HEK293T (cell line): ENCODE data around the gene CST7.
"Not testable (repeated sequence)": the region's sequence is repeated elsewhere in the genome, so short reads cannot be mapped to it uniquely, and the experiment has no call there.

Experiments used
- CTCF ChIA-PET: fragments of 350-600 bp; formaldehyde crosslinking; extraction: SDS; loops from one replicate; lab custom pipeline; 2021; ENCODE audit warnings: antibody characterized with exemption, inconsistent platforms; lab: Yijun Ruan, JAX
- POLR2A ChIA-PET: fragments of 350-600 bp; formaldehyde crosslinking; extraction: SDS; loops from one replicate; lab custom pipeline; 2020; ENCODE audit warnings: antibody characterized with exemption, inconsistent platforms; lab: Yijun Ruan, JAX
- DNase-seq: peaks from one replicate; pipeline ENCODE4 v3.0.0; 2012; ENCODE audit warnings: mixed read lengths; ENCODE audit errors: extremely low spot score
- ARNT ChIP-seq: fragments of 450-650 bp; IDR thresholded peaks from 2 replicates; pipeline ENCODE4 v1.6.1; 2017; ENCODE audit warnings: mild to moderate bottlenecking
- BHLHE40 ChIP-seq: fragments of 450-650 bp; IDR thresholded peaks from 2 replicates; pipeline ENCODE4 v1.6.1; 2016; ENCODE audit warnings: mild to moderate bottlenecking, moderate library complexity, borderline replicate concordance
- CTBP1 ChIP-seq: fragments of 450-650 bp; IDR thresholded peaks from 2 replicates; pipeline ENCODE4 v1.6.1; 2016; ENCODE audit warnings: borderline replicate concordance
- ELF4 ChIP-seq: fragments of 450-650 bp; IDR thresholded peaks from 2 replicates; pipeline ENCODE4 v1.6.1; 2017; ENCODE audit warnings: antibody characterized with exemption
- FOXA1 ChIP-seq: fragments of 450-650 bp; IDR thresholded peaks from 2 replicates; pipeline ENCODE4 v1.6.1; 2016; ENCODE audit warnings: mild to moderate bottlenecking
- FOXK2 ChIP-seq: fragments of 450-650 bp; IDR thresholded peaks from 2 replicates; pipeline ENCODE4 v1.6.1; 2016; ENCODE audit warnings: mild to moderate bottlenecking
- FOXM1 ChIP-seq: fragments of 450-650 bp; IDR thresholded peaks from 2 replicates; pipeline ENCODE4 v1.6.1; 2017; ENCODE audit warnings: mild to moderate bottlenecking, borderline replicate concordance
- HDGF ChIP-seq: fragments of 450-650 bp; IDR thresholded peaks from 2 replicates; pipeline ENCODE4 v1.6.1; 2017; ENCODE audit warnings: antibody characterized with exemption, borderline replicate concordance
- L3MBTL2 ChIP-seq: fragments of 450-650 bp; conservative IDR thresholded peaks from 2 replicates; pipeline ENCODE4 v1.6.1; 2016; ENCODE audit warnings: mild to moderate bottlenecking
- LEF1 ChIP-seq: fragments of 450-650 bp; IDR thresholded peaks from 2 replicates; pipeline ENCODE4 v1.6.1; 2017; ENCODE audit warnings: mild to moderate bottlenecking, borderline replicate concordance
- NFRKB ChIP-seq: fragments of 450-650 bp; IDR thresholded peaks from 2 replicates; pipeline ENCODE4 v1.6.1; 2016; ENCODE audit warnings: mild to moderate bottlenecking, moderate library complexity
- PKNOX1 ChIP-seq: fragments of 450-650 bp; IDR thresholded peaks from 2 replicates; pipeline ENCODE4 v1.6.1; 2016
- SP1 ChIP-seq: fragments of 450-650 bp; IDR thresholded peaks from 2 replicates; pipeline ENCODE4 v1.6.1; 2017
- SUZ12 ChIP-seq: fragments of 450-650 bp; IDR thresholded peaks from 2 replicates; pipeline ENCODE4 v1.6.1; 2016; ENCODE audit warnings: mild to moderate bottlenecking
- TARDBP ChIP-seq: fragments of 450-650 bp; IDR thresholded peaks from 2 replicates; pipeline ENCODE4 v1.6.1; 2016
- ZNF384 ChIP-seq: fragments of 450-650 bp; IDR thresholded peaks from 2 replicates; pipeline ENCODE4 v1.6.1; 2016

Gene CST7

GRCh38 chr20:24943196-24943595, 5.9 kb upstream of the CST7 start:
- POLR2A ChIA-PET, result no interaction called here
- no peak for TF ChIP-seq NFRKB
- TF ChIP-seq BHLHE40, result no peak
- no peak for TF ChIP-seq ELF4
- TF ChIP-seq SP1, result no peak
- TF ChIP-seq ZNF384, result no peak
- TF ChIP-seq FOXA1, result no peak
- no peak for TF ChIP-seq FOXM1
- no peak for TF ChIP-seq LEF1
- TF ChIP-seq SUZ12, result no peak
- no peak for TF ChIP-seq PKNOX1
- TF ChIP-seq CTBP1, result no peak
- TF ChIP-seq L3MBTL2, result no peak
- TF ChIP-seq ARNT, result no peak
- TF ChIP-seq HDGF, result no peak
- no peak for TF ChIP-seq FOXK2
- no peak for TF ChIP-seq TARDBP
- CTCF ChIA-PET, result no interaction called here
- DNase-seq, result no peak

GRCh38 chr20:24943731-24944130, 5.3 kb upstream of the CST7 start:
- CTCF ChIA-PET, result no interaction called here
- TF ChIP-seq BHLHE40, result no peak
- TF ChIP-seq SUZ12, result no peak
- TF ChIP-seq HDGF, result no peak
- TF ChIP-seq FOXM1, result no peak
- no peak for TF ChIP-seq ELF4
- no peak for TF ChIP-seq CTBP1
- TF ChIP-seq FOXA1, result no peak
- no peak for TF ChIP-seq TARDBP
- TF ChIP-seq FOXK2, result no peak
- TF ChIP-seq LEF1, result no peak
- no peak for DNase-seq
- POLR2A ChIA-PET, result no interaction called here

GRCh38 chr20:24946376-24946775, 2.7 kb upstream of the CST7 start:
- CTCF ChIA-PET, DNase-seq, POLR2A ChIA-PET: not testable (repeated sequence)

- DNase-seq, CTCF ChIA-PET, POLR2A ChIA-PET: not testable (repeated sequence)
These were observed 602 bp upstream of the CST7 start for GRCh38 chr20:24948396-24948938.

GRCh38 chr20:24949756-24950127, 673 bp downstream of the CST7 start:
- no peak for DNase-seq
- ChIA-PET POLR2A (no interaction called here), CTCF (no interaction called here)
- no peak for TF ChIP-seq ZNF384
- TF ChIP-seq NFRKB, result no peak
- no peak for TF ChIP-seq FOXK2
- TF ChIP-seq BHLHE40, result no peak
- TF ChIP-seq SUZ12, result no peak
- TF ChIP-seq L3MBTL2, result no peak
- TF ChIP-seq FOXA1, result no peak
- TF ChIP-seq LEF1, result no peak
- no peak for TF ChIP-seq PKNOX1
- TF ChIP-seq TARDBP, result no peak
- TF ChIP-seq SP1, result no peak
- no peak for TF ChIP-seq ARNT
- TF ChIP-seq HDGF, result no peak
- TF ChIP-seq FOXM1, result no peak
- no peak for TF ChIP-seq CTBP1
- no peak for TF ChIP-seq ELF4

- POLR2A ChIA-PET, result no interaction called here
- TF ChIP-seq BHLHE40, result no peak
- TF ChIP-seq LEF1, result no peak
- TF ChIP-seq L3MBTL2, result no peak
- TF ChIP-seq ZNF384, result no peak
- TF ChIP-seq CTBP1, result no peak
- no peak for TF ChIP-seq SUZ12
- TF ChIP-seq TARDBP, result no peak
- CTCF ChIA-PET, result no interaction called here
- no peak for DNase-seq
These were observed 1.2 kb downstream of the CST7 start for GRCh38 chr20:24950128-24950835.

- ChIA-PET POLR2A (no interaction called here), CTCF (no interaction called here)
- no peak for DNase-seq
- TF ChIP-seq CTBP1, result no peak
These were observed 1.9 kb downstream of the CST7 start for GRCh38 chr20:24950836-24951525.
